Measurements from ENCODE around the gene HTR2C. TPM values are rescaled to one million over a fixed set of nuclear protein-coding genes. Genes with fewer than 3 reads are reported as not detected.

The HTR2C gene
- not detected in 2 replicates for total RNA-seq (2014; rRNA removed; shearing (Covaris generic))

GRCh38 chrX:114583646-114584374 is at the start of gene HTR2C:
Gene HTR2C, plus strand, starts transcription at chrX:114584086. Its CDS starts 142,851 bp downstream, at chrX:114726937.

Small RNA genes within 50 kb of the gene (small RNA-seq; reads per million reads assigned to genes)
- gene AL355812.1 (not detected), gene MIR1264 (not detected), gene MIR1298 (not detected), gene MIR1911 (not detected), gene MIR1912 (not detected), gene MIR448 (not detected), gene MIR764 (not detected), gene SNORA35 (not detected)
